Measurements from ENCODE around the gene USP43. TPM values are rescaled to one million over a fixed set of nuclear protein-coding genes. Genes with fewer than 3 reads are reported as not detected.

The USP43 gene
- polyA plus RNA-seq, 4 donors = 1.1 to 9.2 (median 7.4) TPM

DNA sequence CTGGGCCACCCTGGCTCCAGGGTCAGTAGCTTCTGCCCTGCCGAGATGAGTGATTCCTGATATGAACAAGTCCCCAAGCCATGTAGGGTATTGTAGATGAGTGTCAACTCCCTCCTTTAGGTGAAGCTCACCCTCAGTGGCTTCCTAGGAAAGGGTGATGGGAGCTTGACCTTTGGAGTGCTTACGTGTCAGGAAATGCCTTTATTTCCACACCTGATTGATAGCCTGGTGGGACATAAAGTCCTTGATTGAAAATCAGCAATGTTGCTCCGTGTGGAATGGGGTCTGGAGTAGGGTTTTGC, 58.4 kb downstream of the USP43 start:
- DNase-seq (ENCODE audit: low read depth in 4 of 4, low spot score in 3 of 4) = no peak

- no peak for DNase-seq (ENCODE audit: low read depth in 4 of 4, low spot score in 3 of 4)
These were observed 60.4 kb downstream of the USP43 start for GRCh38 chr17:9705745-9706144.

GRCh38 chr17:9707948-9708347, 62.6 kb downstream of the USP43 start:
- DNase-seq (ENCODE audit: low read depth in 4 of 4, low spot score in 3 of 4) = no peak

DNA sequence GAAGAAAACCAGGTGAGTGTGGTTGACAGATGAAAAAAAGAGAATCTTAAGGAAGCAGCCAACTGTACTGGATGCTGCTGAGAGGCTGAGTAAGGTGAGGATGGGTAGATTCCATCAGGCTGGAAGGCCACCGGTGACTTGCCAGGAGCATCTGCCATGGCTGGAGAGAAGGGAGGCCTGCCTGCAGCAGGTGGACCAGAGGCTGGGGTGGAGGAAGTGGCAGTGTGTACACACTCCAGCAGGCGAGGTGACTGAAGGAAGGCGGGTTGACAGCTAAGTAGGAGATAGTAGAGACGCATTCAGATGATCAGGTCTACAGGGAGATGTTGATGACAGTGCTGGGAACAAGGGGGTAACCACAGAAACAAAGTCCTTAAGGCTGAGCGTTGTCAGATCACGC, 69.5 kb downstream of the USP43 start:
- no peak for DNase-seq (ENCODE audit: low read depth in 4 of 4, low spot score in 3 of 4)

DNA sequence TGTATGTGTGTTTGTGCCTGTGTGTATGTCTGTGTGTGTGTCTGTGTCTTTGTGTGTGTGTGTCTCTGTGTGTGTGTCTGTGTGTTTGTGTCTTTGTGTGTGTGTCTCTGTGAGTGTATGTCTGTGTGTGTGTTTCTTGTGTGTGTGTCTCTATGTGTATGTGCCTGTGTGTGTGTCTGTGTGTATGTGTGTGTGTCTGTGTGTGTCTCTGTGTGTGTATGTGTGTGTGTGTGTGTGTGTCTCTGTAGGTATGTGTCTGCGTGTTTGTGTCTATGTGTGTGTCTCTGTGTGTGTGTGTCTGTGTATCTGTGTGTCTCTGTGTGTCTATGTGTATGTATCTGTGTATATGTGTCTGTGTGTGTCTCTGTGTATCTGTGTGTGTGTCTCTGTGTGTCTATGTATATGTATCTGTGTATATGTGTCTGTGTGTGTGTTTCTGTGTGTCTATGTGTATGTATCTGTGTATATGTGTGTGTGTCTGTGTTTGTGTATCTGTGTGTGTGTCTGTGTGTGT, 70.2 kb downstream of the USP43 start:
- DNase-seq (ENCODE audit: low read depth in 4 of 4, low spot score in 3 of 4) = no peak

DNA sequence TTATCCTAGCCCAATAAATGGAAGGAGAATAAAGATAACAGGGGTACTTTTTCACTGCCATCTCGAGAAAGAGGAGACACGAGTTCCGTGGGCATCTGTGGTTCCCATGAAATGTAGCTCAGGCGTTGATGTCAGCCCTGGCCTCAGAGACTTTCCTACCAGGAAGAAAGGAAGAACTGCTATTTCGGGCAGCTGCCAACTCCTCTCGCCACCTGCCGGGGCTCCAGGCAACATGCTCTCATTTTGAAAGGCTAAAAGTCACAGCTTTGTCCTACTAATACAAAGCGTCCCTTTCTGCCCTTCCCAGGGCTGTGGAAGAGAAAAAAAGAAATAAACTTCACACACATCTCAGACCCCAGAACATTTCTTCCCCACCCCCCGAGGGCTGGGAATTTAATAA, 80.3 kb downstream of the USP43 start:
- no peak for DNase-seq (ENCODE audit: low read depth in 4 of 4, low spot score in 3 of 4)

DNA sequence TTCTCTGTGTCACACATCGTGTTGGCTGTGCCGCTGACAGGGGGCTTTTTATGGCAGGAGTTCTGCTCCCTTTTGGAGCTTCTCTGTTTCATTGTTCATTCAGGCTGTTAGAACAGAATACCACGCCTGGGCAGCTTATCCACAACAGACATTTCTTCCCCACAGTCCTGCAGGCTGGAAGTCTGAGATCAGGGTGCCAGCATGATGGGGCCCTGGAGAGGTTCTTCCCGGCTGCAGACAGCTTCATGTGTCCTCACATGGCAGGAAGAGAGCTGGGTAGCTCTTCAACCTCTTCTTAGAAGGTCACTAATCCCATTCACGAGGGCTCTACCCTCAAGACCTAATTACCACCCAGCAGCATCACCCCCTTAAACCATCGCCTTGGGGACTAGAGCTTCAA, 81.0 kb downstream of the USP43 start:
- DNase-seq (ENCODE audit: low read depth in 4 of 4, low spot score in 3 of 4) = no peak

- DNase-seq (ENCODE audit: low read depth in 4 of 4, low spot score in 3 of 4) = no peak
These were observed 82.7 kb downstream of the USP43 start for GRCh38 chr17:9728005-9728404.

GRCh38 chr17:9728564-9728963, 83.2 kb downstream of the USP43 start:
- DNase-seq (ENCODE audit: low read depth in 4 of 4, low spot score in 3 of 4) = no peak

- peak in 1 of 4 donors; percentile 35 for DNase-seq (ENCODE audit: low read depth in 4 of 4, low spot score in 3 of 4)
These were observed 83.8 kb downstream of the USP43 start for GRCh38 chr17:9729034-9729650.

- DNase-seq (ENCODE audit: low read depth in 4 of 4, low spot score in 3 of 4) = no peak
These were observed 84.6 kb downstream of the USP43 start for GRCh38 chr17:9729735-9730420.

DNA sequence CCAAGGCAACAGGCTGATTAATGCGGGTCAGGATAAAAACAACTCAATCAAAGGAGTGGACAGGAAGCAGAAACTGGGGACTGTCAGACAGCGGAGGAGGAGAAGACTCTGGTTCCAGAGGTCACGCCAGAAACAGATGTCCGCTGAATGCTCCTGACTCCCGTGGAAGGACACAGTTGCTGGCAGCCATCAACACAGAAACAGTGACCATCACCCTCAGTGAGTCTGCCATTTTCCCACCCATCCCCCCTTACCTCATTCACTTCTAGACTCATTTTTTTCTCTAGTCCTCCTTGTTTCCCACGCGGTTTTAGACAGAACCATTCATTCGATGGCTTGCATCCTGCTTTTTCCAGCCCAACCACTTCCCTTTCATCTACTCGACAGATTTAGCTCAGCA, 105.2 kb downstream of the USP43 start:
- no peak for DNase-seq (ENCODE audit: low read depth in 4 of 4, low spot score in 3 of 4)

GRCh38 chr17:9755083-9755482, 109.8 kb downstream of the USP43 start:
- no peak for DNase-seq (ENCODE audit: low read depth in 4 of 4, low spot score in 3 of 4)

GRCh38 chr17:9760266-9760665, 114.9 kb downstream of the USP43 start:
- no peak for DNase-seq (ENCODE audit: low read depth in 4 of 4, low spot score in 3 of 4)

- no peak for DNase-seq (ENCODE audit: low read depth in 4 of 4, low spot score in 3 of 4)
These were observed 118.3 kb downstream of the USP43 start for GRCh38 chr17:9763643-9764042.

DNA sequence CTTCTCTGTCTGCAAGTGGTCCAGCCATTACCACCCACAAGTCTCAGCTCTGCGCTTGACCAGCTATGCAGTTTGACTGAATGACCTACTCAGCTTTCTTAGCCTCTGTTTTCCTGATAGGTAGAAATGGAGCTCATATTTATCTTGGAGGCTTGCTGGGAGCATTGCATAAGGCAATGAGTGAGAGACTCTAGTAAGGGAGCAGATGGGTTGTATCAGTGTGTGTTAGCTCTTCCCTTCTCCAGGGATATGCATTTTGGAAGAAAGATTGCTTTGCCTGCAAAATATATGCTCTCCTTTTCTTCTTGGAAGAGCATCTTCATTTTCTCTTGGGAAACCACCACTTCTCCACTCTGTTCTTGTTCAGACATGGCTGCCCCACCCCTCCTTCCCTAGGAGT, 120.0 kb downstream of the USP43 start:
- no peak for DNase-seq (ENCODE audit: low read depth in 4 of 4, low spot score in 3 of 4)

DNA sequence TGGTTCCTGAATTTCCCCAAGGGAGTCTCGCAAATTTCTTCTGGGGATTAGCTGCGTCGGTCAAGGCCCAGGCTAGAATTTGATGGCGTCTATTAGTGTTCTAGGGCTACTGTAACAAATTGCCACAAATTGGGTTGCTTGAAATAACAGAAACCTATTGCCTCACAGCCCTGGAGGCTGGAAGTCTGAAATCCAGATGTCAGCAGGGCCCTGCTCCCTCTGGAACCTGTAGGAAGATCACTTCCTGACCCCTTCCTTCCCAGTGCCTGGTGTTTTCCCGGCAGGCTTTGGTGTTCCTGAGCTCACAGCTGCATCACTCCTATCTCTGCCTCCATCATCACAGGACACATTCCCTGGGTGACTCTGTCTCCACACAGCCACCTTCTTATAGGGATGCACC, 121.7 kb downstream of the USP43 start:
- no peak for DNase-seq (ENCODE audit: low read depth in 4 of 4, low spot score in 3 of 4)

DNA sequence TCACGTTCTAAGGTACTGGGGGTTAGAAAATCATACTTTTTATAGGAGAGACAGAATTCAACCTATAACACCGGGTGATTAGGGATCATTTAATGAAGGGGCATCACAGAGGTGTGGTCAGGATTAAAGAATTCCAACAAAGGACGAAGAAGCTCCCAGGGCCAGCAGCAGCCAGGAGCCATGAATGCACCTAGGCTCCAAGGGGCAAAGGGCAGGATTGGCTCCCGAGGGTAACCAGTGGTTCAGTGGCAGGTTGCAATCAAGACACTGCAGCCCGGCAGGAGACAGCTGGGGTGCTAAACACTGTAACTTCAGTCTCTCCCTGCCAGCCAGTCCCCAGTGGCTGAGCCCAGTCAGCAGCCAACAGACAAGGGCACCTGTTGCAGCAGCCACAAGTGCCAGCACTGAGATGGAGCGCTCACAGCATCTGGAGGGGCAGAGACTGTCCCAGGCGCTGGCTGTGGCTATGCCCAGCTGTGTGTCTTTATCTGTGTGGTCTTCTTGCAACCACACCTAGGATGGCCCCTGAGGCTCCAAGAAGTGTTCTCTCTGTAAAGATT, 122.2 kb downstream of the USP43 start:
- no peak for DNase-seq (ENCODE audit: low read depth in 4 of 4, low spot score in 3 of 4)

DNA sequence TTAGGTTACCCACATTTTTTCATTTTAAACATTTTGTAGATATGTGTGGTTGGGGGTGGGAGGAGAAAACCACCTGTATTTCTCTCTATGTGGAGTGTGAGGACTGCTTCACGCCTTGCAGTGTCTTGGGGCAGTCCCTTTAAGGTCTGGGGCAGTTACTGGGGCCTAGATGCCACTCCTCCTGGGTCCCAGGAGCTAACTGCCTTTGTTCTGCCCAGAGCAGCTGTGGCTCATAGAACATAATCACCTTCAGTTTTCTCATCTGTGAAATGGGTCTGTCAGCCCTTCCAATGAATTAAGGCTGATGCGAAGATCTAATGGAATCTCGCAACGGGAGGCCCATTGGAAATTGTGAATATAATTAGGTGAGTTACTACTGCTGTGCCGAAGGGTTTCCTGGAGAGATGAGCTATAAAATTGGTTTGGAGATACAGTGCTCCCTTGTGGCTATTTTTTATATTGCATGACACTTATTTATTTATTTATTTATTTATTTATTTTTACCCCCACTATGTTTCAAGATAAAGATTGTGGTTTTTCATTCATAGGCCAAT, 123.1 kb downstream of the USP43 start:
- DNase-seq (ENCODE audit: low read depth in 4 of 4, low spot score in 3 of 4) = no peak

GRCh38 chr17:9769036-9769695, 123.8 kb downstream of the USP43 start:
- no peak for DNase-seq (ENCODE audit: low read depth in 4 of 4, low spot score in 3 of 4)

DNA sequence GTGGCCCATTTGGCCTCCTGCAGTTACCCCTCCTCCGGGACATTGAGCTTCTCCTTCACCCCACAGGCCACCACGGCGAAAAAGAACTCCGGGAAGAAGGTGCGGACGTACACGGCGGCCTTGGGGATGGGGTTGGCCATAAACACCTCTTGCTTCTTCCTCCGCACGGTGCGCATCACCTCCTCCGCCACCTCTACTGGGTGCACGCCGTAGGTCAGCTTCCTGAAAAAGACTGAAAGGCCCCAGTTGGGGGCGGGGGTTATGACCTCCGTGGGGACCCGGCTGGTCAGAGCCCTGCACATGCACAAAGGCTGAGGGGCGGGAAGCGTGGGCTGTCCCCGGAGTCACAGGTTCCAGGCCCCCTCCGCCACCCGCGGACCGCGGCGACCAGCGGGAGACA, 126.1 kb downstream of the USP43 start:
- DNase-seq (ENCODE audit: low read depth in 4 of 4, low spot score in 3 of 4) = no peak

DNA sequence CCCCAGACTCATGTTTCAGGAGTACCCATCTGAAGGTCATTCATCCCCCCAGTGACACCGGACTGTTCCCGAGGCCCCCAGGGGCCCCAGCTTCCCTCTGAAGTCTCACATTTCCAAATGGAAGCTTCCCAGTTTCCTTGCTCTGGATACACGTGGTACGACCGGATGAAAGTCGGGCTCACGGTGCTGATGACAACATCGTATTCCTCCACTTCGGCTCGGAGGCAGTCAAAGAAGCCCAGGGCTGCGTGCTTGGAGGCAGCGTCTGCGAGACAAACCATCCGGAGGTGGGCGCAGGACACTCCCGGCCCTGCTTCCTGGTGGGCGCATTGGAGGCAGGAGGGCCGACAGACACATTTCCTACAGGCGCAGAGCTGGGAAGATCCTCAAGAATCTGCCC, 127.3 kb downstream of the USP43 start:
- DNase-seq (ENCODE audit: low read depth in 4 of 4, low spot score in 3 of 4) = no peak

Measured in left renal pelvis (tissue), 4 donors.